Measurements from ENCODE around the gene SOAT1.
"Not testable (repeated sequence)": the region's sequence is repeated elsewhere in the genome, so short reads cannot be mapped to it uniquely, and the experiment has no call there.

DNA sequence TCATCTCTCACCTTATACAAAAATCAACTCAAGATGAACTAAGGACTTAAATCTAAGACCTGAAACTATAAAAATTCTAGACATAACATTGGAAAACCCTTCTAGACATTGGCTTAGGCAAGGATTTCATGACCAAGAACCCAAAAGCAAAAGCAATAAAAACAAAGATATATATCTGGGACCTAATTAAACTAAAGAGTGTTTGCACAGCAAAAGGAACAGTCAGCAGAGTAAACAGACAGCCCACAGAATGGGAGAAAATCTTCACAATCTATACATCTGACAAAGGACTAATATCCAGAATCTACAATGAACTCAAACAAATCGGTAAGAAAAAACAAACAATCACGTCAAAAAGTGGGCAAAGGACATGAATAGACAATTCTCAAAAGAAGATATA, 105.8 kb downstream of the SOAT1 start:
- TF ChIP-seq, protein P1, sequence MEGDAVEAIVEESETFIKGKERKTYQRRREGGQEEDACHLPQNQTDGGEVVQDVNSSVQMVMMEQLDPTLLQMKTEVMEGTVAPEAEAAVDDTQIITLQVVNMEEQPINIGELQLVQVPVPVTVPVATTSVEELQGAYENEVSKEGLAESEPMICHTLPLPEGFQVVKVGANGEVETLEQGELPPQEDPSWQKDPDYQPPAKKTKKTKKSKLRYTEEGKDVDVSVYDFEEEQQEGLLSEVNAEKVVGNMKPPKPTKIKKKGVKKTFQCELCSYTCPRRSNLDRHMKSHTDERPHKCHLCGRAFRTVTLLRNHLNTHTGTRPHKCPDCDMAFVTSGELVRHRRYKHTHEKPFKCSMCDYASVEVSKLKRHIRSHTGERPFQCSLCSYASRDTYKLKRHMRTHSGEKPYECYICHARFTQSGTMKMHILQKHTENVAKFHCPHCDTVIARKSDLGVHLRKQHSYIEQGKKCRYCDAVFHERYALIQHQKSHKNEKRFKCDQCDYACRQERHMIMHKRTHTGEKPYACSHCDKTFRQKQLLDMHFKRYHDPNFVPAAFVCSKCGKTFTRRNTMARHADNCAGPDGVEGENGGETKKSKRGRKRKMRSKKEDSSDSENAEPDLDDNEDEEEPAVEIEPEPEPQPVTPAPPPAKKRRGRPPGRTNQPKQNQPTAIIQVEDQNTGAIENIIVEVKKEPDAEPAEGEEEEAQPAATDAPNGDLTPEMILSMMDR (IDR thresholded peaks at IDR 0.05): not testable (repeated sequence)
- TF ChIP-seq POLR2A, EP300 (IDR thresholded peaks at IDR 0.05): not testable (repeated sequence)
